ENCODE data around the gene PPP2R5C.
"Not testable (repeated sequence)": the region's sequence is repeated elsewhere in the genome, so short reads cannot be mapped to it uniquely, and the experiment has no call there.

The PPP2R5C gene

GRCh38 chr14:101727611-101728366, 33.7 kb upstream of the PPP2R5C start:
- no peak for DNase-seq

GRCh38 chr14:101728367-101728742, 33.2 kb upstream of the PPP2R5C start:
- no peak for DNase-seq

GRCh38 chr14:101729382-101729781, 32.1 kb upstream of the PPP2R5C start:
- no peak for DNase-seq

- DNase-seq = not testable (repeated sequence)
Measured at GRCh38 chr14:101730157-101730556, 31.4 kb upstream of the PPP2R5C start.

GRCh38 chr14:101730626-101731186, 30.8 kb upstream of the PPP2R5C start:
- DNase-seq = no peak

GRCh38 chr14:101731187-101732080, 30.1 kb upstream of the PPP2R5C start:
- peak; percentile 87 for DNase-seq

- DNase-seq = no peak
Measured at GRCh38 chr14:101732118-101732517, 29.4 kb upstream of the PPP2R5C start.

- DNase-seq = no peak
Measured at GRCh38 chr14:101733211-101733610, 28.3 kb upstream of the PPP2R5C start.

- no peak for DNase-seq
Measured at GRCh38 chr14:101734246-101734847, 27.2 kb upstream of the PPP2R5C start.

GRCh38 chr14:101735453-101735852, 26.1 kb upstream of the PPP2R5C start:
- DNase-seq = no peak

GRCh38 chr14:101736071-101736470, 25.4 kb upstream of the PPP2R5C start:
- no peak for DNase-seq

GRCh38 chr14:101736585-101736984, 24.9 kb upstream of the PPP2R5C start:
- no peak for DNase-seq

- DNase-seq = peak; percentile 46
Measured at GRCh38 chr14:101737414-101738339, 23.8 kb upstream of the PPP2R5C start.

GRCh38 chr14:101738703-101739320, 22.7 kb upstream of the PPP2R5C start:
- no peak for DNase-seq

- no peak for DNase-seq
Measured at GRCh38 chr14:101739446-101740141, 21.9 kb upstream of the PPP2R5C start.

- no peak for DNase-seq
Measured at GRCh38 chr14:101740981-101741380, 20.5 kb upstream of the PPP2R5C start.

GRCh38 chr14:101743701-101744100, 17.8 kb upstream of the PPP2R5C start:
- DNase-seq = no peak

- DNase-seq = not testable (repeated sequence)
Measured at GRCh38 chr14:101744382-101744781, 17.1 kb upstream of the PPP2R5C start.

GRCh38 chr14:101749756-101750155, 11.8 kb upstream of the PPP2R5C start:
- DNase-seq = not testable (repeated sequence)

GRCh38 chr14:101754893-101755292, 6.6 kb upstream of the PPP2R5C start:
- no peak for DNase-seq
